Measurements from ENCODE around the gene CLEC2A.

The CLEC2A gene

DNA sequence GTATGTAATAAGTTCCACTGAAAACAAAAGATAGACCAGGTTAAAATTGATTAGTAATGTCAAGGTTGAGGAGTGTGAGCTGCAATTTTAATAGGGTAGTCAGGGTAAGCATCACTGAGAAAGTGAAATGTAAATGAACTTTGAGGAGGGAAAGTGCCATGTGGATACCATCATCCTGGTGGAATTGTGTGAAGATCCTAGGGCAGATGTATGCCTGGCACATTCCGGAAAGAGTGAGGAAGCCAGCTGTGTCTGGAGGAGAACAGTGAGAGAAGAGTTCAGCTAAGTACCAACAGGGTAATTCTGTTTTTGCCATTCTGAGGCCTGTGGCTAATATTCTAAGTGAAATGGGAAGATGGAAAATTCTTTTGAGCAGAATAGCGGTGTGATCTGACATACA, 2.9 kb upstream of the CLEC2A start:
- FAIRE-seq (no peak), DNase-seq (ENCODE audit: low spot score) (no peak)

DNA sequence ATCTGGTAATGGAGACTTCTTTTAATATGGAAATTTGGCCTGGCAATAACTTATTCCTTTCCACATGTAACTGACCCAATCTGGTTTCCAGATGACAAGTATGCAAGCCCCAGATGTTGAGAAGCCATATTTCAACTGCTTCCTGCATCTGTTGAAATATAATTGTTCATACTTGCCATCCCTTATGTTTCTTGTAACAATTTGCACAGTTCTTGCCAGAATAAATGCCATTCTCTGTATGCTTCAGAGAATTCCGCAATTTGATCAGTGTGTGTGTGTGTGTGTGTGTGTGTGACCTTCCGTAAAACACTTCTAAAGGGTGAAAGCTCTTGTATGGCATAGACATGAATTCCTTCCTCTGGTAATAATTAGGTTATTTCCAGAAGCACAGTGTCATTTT, 1.8 kb upstream of the CLEC2A start:
- FAIRE-seq = no peak
- no peak for DNase-seq (ENCODE audit: low spot score)

DNA sequence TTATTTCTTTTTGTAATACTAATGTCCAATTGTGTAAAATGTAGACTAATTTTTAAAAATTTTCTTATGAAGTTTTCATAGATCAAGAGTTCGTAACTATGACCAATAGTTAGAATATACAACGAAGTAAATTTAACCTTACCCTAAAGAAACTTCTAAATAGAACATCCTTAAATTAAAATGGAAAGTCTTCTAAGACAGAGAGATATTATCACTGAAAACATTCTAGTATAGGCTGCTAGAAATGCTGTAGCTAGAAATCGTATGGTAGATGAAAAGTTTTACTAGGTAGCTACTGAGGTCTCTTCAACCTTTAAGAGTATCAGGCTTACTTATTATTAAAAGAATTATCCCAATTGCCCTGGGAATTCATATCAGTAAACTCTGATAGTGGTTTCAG, 925 bp downstream of the CLEC2A start:
- FAIRE-seq = no peak

DNA sequence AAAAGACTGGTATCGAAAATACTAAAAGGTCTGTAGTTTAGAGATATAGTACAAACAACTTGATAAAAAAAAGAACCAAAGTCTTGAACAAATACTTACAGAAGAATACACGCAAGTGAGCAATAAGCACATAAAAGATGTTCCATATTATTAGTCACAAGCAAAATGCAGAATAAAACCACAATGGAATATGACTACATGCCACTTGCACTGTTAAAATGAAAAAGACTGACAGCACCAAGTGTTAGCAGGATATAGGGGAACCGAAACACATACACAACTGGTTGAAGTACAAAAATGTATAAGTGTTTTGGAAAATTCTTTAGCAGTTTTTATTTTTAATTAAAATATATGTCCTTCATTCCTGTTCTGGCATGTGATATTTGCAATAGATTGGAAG, 3.6 kb downstream of the CLEC2A start:
- DNase-seq (ENCODE audit: low spot score) (no peak), FAIRE-seq (no peak)

More for the DNA sequence above, 925 bp downstream of the CLEC2A start:
- DNase-seq (ENCODE audit: low spot score) = no peak

GRCh38 chr12:9926876-9927275, 5.3 kb downstream of the CLEC2A start:
- FAIRE-seq = no peak
- no peak for DNase-seq (ENCODE audit: low spot score)

- FAIRE-seq = no peak
- DNase-seq (ENCODE audit: low spot score) = peak; percentile 23
Observed at GRCh38 chr12:9925705-9926393, 6.3 kb downstream of the CLEC2A start.

DNA sequence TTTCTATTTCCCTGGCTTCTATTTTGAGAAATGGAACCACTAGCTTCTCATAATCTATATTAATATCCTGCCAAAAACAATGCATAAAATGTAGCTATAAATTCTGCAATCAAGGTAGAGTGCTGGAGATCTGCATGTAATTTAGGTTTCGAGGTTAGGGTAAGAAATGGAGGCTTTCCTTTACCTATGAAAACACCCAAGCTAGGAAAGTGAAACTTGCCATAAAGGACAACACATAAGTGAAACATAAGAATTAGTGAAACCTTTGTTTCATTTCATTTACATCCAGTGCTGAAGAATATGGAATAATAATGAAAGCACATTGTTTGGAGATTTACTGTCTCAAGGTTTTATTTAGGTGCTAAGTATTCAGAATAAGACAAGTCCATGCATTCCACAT, 9.7 kb downstream of the CLEC2A start:
- DNase-seq (ENCODE audit: low spot score) (no peak), FAIRE-seq (no peak)

- DNase-seq (ENCODE audit: low spot score) = no peak
- FAIRE-seq = no peak
Observed at GRCh38 chr12:9920451-9920850, 11.7 kb downstream of the CLEC2A start.

GRCh38 chr12:9919443-9919842, 12.7 kb downstream of the CLEC2A start:
- no peak for DNase-seq (ENCODE audit: low spot score)
- FAIRE-seq = no peak

DNA sequence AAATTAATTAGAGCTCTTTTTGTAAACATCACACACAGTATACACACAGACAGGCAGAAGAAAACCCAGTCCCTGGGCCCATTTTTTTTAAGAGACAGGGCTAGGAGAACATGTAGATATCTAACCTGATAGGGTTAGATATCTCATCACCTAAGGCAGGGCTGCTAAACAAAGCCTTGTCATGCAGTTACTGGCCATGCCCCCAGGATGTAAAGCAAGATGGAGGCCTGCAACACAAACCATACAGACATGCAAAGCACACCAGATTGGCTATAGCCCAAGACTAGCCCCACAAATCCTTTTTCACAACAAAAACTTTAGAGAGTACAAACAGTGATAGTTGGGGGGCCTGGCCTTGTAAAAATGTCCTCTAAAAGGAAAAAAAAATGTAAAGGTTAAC, 20.5 kb downstream of the CLEC2A start:
- FAIRE-seq (no peak), DNase-seq (ENCODE audit: low spot score) (no peak)

GRCh38 chr12:9910716-9911421, 21.3 kb downstream of the CLEC2A start:
- DNase-seq (ENCODE audit: low spot score) (no peak), FAIRE-seq (no peak)

DNA sequence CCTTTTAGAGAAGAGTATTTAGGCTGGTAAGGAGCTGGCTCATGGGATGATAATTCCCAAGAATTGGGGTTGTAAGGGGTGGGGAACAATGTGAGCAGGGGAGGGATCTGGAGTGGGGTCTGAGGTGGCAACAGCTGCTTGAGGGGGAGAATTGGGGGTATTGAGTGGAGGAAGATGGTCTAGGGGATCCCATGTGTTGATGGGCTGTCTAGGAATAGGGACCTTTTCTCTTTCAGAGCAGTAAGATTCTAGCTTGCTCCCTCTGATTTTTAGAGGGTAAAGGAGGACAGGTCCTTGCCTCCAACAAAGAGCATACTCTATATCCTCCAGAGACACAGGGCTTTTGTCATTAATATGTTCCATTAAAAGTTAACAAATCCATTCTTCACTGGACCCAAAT, 22.4 kb downstream of the CLEC2A start:
- FAIRE-seq (no peak), DNase-seq (ENCODE audit: low spot score) (no peak)

GRCh38 chr12:9908350-9908749, 23.8 kb downstream of the CLEC2A start:
- no peak for DNase-seq (ENCODE audit: low spot score)
- FAIRE-seq = no peak

GRCh38 chr12:9907769-9908168, 24.4 kb downstream of the CLEC2A start:
- no peak for DNase-seq (ENCODE audit: low spot score)
- no peak for FAIRE-seq

DNA sequence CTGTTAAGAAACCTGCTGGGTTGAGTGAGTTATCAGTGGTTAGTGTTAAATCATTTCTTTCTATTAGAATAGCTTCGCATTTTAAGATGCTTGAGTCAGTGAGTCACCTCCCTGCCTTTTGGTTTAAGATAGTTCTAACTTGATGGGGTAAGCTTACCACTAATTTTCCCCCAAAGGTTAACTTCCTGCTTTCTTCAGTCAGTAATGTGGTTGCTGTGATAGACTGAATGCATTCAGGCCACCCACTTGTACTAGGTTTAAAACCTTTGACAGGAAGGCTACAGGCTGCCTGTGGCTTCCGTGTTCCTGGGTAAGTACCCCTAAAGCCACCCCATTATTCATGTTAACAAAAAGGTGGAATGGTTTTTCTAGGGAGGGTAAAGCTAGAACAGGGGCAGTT, 25.3 kb downstream of the CLEC2A start:
- no peak for FAIRE-seq

GRCh38 chr12:9902539-9903228, 29.5 kb downstream of the CLEC2A start:
- no peak for DNase-seq (ENCODE audit: low spot score)
- no peak for FAIRE-seq

More for the DNA sequence above, 25.3 kb downstream of the CLEC2A start:
- DNase-seq (ENCODE audit: low spot score) = no peak

- no peak for DNase-seq (ENCODE audit: low spot score)
Observed at GRCh38 chr12:9900930-9901329, 31.2 kb downstream of the CLEC2A start.

GRCh38 chr12:9899209-9899608, 33.0 kb downstream of the CLEC2A start:
- DNase-seq (ENCODE audit: low spot score) (no peak), FAIRE-seq (no peak)

More at GRCh38 chr12:9900930-9901329, 31.2 kb downstream of the CLEC2A start:
- no peak for FAIRE-seq

DNA sequence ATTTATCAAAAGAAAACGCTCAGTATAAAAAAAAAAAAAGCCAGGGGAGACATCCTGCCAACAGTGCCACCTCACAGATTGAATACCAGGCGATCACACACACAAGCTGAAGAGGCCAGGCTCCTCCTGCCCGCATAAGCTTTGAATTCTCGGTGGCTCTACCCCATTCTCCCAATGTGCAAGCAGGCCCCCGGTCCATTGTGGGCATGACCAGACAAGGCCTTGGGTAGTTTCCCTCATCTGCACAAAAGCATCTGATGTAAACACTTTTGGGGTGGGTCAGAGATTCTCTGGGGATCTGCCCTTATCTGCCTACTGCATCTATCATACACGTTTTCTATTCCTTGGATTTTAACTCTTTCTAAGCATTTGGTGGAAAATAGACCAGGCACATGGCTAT, 34.6 kb downstream of the CLEC2A start:
- DNase-seq (ENCODE audit: low spot score) (no peak), FAIRE-seq (no peak)

DNA sequence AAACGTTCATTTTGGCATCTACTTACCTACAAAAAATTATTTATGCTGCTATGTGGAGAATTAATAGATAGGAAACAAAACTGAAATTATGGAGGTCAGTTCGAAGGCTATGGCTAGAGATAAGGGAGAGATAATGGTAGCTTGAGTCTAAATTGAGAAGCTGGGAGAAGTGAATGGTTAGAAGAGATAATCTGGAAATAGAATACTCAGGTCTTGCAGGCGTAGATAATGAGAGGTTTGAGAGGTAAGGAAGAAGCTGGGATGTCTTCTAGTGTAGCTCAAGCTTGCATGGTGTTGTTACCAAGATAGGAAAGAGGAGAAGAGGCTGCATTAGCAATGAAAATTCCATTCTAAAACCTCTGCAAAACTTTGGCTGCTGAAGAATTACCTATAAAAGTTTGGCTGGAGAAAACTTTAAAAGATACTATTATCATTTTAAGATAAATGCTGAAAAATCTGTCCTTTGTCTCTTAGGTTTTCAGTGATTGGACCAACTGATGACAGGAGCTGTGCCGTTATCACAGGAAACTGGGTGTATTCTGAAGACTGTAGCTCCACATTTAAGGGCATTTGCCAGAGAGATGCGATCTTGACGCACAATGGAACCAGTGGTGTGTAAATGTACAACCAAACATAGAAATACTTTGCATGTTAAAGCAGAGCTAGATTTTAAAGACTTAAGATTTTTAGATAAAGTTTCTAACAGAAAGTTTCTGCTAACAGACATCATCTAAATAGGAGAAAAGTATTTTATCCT, 36.8 kb downstream of the CLEC2A start:
- DNase-seq (ENCODE audit: low spot score) = no peak
- no peak for FAIRE-seq

DNA sequence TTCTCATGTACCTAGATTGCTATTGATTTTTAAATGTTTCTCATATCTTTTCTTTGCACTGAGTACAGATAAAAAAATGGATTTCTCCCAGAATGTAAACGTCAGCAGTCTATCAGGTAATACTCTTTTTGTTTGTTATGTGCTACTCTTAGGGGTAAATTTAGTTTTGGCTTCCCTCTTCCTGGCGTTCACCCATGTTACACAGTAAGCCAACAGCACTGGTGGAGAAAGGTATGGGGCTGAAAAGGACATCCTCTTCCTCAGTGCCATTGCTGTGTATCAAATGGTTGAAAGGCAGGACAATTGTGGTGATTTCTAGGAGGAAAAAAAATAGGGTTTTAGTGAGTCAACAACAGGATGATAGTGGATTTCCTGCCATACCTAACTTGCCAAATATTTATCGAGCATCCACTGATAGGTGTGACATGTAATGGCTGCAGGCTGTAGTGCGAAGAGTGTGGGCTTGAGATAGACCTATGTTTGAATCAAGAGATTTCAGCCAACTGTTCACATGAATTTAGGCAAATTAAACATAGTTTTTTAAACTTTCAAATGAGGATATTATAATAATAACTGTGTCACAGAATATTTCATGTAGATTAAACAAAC, 43.4 kb downstream of the CLEC2A start:
- FAIRE-seq = no peak

More for the DNA sequence above, 43.4 kb downstream of the CLEC2A start:
- no peak for DNase-seq (ENCODE audit: low spot score)
